GM15510 (cell line): ENCODE results near the gene CTBS.
A peak's percentile ranks its signal among the peaks of the same experiment; 100 is the strongest.

ENCODE experiments used
- POLR2A ChIP-seq: IDR thresholded peaks from 3 replicates; pipeline ENCODE4 v1.6.1; 2011; ENCODE audit warnings: borderline replicate concordance; ENCODE audit not compliant: insufficient read length; ENCODE audit errors: extremely low read depth

The CTBS gene

DNA sequence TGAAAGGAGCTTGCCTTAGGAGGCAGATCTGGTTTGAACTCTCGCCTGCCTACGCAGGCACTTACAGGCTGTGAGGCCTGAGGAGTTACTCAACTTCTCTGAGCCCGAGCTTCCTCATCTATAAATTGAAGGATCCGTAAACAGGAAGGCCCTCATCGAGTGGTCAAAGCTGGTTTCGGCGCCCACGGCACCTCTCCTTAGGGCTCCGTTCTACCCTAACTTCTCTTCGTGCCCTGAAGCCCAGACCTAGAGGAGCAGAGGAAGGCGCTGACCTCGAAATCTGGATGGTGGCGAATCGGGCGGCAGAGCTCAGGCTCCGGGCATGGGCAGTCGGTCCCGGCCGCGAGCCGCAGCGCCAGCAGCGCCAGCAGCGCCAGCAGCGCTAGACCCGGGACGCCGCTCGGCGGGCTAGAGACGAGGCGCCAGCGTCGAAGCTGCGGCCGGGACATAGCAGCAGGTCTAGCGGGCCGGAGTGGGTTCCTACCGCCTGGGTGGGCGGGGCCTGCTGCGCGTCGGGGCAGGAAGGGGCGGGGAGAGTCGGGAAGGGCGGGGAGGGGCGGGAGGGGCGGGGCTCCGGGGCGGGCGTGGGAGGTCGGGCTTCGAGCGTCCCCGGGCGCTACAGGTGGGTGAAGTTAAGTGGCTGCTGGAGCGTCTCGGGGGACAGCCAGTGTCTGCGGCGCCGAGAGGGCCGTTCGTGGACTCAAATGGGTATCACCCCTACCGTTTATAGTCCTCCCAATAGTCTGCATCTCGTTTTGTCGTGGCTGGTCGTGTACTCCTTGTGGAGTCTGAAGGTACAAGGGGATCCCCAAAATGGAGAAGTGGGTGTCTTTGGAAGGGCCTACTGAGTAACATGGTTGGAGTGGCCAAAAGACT is at the start of gene CTBS:
TSS of gene CTBS (minus strand) at position 474 of the 876 bp plus-strand sequence. CDS start at position 449, 25 bp downstream.
- peak; percentile 98 for TF ChIP-seq POLR2A

DNA sequence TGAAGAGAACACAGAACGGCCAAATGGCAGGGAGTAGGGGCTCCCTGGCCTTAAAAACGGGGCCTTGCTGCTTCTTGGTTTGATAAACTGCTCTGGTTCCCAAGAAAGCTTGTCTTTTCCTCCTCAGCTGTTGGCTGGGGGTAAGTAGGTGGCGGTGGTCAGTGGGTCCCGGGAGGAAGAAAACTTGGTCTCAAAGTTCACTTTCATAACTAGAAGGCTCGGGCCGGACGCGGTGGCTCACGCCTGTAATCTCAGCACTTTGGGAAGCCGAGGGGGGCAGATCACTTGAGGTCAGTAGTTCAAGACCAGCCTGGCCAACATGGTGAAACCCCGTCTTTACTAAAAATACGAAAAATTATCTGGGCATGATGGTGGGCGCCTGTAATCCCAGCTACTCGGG is 47.3 kb upstream of the CTBS start:
- no peak for TF ChIP-seq POLR2A

GRCh38 chr1:84620720-84621313 is 46.6 kb upstream of the CTBS start:
- TF ChIP-seq POLR2A, result no peak

GRCh38 chr1:84619383-84620102 is 45.3 kb upstream of the CTBS start:
- no peak for TF ChIP-seq POLR2A

GRCh38 chr1:84617349-84617748 is 43.1 kb upstream of the CTBS start:
- no peak for TF ChIP-seq POLR2A

- TF ChIP-seq POLR2A, result no peak
These were observed 41.5 kb upstream of the CTBS start for GRCh38 chr1:84615790-84616189.

- TF ChIP-seq POLR2A, result no peak
These were observed 39.6 kb upstream of the CTBS start for GRCh38 chr1:84613887-84614286.

DNA sequence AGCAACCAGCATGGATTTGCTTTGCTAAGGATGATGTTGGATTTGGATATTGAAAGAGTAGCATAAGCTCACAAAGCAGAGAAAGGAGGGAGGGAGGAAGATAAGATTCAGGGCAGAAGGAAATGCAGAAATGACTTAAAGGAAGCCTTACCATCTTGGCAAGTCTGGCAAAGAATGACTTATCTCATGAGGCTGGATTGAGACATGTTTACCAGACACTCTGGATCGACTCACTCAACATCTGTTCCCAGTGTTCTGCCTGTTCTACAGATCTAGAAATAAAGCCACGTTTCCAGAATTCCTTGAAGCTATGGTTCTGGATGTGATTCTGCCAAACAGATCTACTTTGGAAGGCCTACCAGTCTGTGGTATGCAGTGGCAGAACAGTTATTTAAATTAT is 38.8 kb upstream of the CTBS start:
- no peak for TF ChIP-seq POLR2A

DNA sequence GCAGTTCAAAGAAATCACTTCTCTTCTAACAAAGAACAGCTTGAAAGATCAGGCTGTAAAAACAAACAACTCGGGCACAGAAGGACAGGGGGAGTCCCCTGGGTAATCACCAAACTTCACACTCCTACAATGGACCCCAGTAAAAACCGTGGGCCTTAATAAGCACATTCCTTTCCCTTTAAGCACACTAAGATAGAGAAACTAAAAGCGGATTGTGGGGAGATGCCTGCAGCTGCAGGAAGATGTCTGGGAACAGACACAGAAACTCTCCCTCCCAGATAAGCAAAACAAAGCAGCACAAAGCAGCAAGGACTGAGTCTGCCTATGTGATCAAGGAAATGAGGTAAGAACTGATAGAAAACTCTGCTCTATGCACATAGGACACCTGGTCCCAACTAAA is 37.6 kb upstream of the CTBS start:
- TF ChIP-seq POLR2A, result no peak

- TF ChIP-seq POLR2A, result no peak
These were observed 36.9 kb upstream of the CTBS start for GRCh38 chr1:84611091-84611490.

- TF ChIP-seq POLR2A, result no peak
These were observed 32.7 kb upstream of the CTBS start for GRCh38 chr1:84606977-84607376.

GRCh38 chr1:84605157-84605556 is 30.9 kb upstream of the CTBS start:
- no peak for TF ChIP-seq POLR2A

DNA sequence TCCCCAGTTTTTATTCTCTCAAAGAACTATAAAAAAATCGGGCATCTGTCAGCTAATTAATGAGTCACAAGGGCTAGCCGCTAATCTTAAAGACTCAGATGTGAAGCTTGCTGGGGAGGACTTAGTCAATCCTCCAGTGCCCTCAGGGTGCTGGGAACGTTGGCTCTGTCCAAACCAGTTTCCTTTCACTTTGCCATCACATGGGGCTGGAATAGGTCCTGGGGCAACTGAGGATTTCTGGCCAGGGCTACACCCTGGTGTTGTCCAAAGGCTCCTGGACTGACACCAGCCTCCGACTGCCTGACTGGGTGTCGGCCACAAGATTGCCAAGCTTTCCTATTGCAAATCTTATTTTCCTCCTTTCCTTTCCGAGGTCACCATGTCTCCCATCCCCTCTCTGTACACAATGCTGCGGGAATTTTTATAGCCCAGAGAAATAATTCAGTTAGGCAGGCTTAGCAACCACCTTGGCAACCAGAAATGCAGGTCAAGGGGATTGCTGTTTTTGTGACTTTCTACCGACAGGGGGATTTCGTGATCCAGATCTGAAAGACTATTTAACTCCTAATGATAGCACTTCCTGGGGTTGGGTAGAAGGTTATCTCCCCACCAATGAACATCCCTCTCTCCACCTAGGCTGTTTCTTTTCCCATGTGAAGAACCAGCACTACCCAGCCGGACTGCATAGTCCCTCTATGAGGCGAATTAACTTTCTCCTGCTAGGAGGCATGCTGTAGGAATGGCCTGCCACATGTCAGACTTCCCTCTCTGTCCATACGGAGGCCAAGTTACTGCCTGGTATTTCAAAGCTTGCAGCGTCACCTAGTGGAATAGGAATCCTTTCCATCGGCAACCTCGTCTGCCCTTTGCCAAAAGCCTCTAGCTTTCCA is 29.9 kb upstream of the CTBS start:
- no peak for TF ChIP-seq POLR2A

- no peak for TF ChIP-seq POLR2A
These were observed 29.0 kb upstream of the CTBS start for GRCh38 chr1:84603223-84603622.
